K562 (cell line): Measurements from ENCODE around the gene GLI1. TPM values are rescaled to one million over a fixed set of nuclear protein-coding genes. Genes with fewer than 3 reads are reported as not detected.

Experiments used
- ARHGAP35 ChIP-seq: fragments of 450-650 bp; IDR thresholded peaks from 2 replicates; pipeline ENCODE4 v1.6.1; 2018; ENCODE audit not compliant: partially characterized antibody
- MLLT1 ChIP-seq, 2 experiments: fragments of 450-650 bp; IDR thresholded peaks; 2 replicates each; pipeline ENCODE4 v1.6.1; 2016
- STAG1 ChIP-seq: sonication (generic); formaldehyde crosslinking; IDR thresholded peaks from 2 replicates; pipeline ENCODE4 v1.5.0; 2020; ENCODE audit warnings: missing genetic modification reagents, borderline replicate concordance
- THRAP3 ChIP-seq: fragments of 450-650 bp; IDR thresholded peaks from 2 replicates; pipeline ENCODE4 v1.6.1; 2016; ENCODE audit warnings: mild to moderate bottlenecking, inconsistent platforms, borderline replicate concordance
- polyA plus RNA-seq, 8 experiments: library from polyadenylated mRNA; depleted of rRNA in 4 of 8; stranded (reverse) in 5 of 8; unstranded in 3 of 8; fragments of >200 nt; fragmentation: Nextera tagmentation in 2 of 8; fragmentation: Illumina TruSeq in 1 of 8; extraction: Ambion mirVana in 2 of 8; extraction: Trizol in 1 of 8; gene quantifications; 2 replicates each; pipeline versions ENCODE4 v1.2.1 to v1.2.3, GENCODE V29; 2011 to 2014; ENCODE audit warnings: inconsistent platforms in 1 of 8, missing spikeins in 1 of 8
- total RNA-seq, 7 experiments: library from RNA; depleted of rRNA in 6 of 7; stranded (reverse); fragments of >200 nt in 6 of 7; fragmentation: Illumina TruSeq in 2 of 7; extraction: Trizol in 2 of 7; gene quantifications; 2 replicates each; pipeline versions ENCODE4 v1.2.1 to v1.2.3, GENCODE V29; 2011 to 2021; ENCODE audit warnings: low replicate concordance in 1 of 7
- TF ChIP-seq, protein P1 (sequence below): fragments of 450-650 bp; IDR thresholded peaks from 2 replicates; pipeline ENCODE4 v1.6.1; 2016; ENCODE audit warnings: mild to moderate bottlenecking, moderate library complexity
- TF ChIP-seq, protein P2 (sequence below): fragments of 450-650 bp; IDR thresholded peaks from 2 replicates; pipeline ENCODE4 v1.6.1; 2018; ENCODE audit not compliant: partially characterized antibody
- TF ChIP-seq, protein P3 (sequence below): fragments of 200-800 bp; sonication (Bioruptor generic); IDR thresholded peaks from 2 replicates; pipeline ENCODE4 v1.6.1; 2017; ENCODE audit warnings: missing genetic modification characterization, missing compliant biosample characterization

Gene GLI1
- total and polyA plus RNA-seq, 9 of the 15 experiments (the other 6 are each of a cell fraction or from before 2014, with no cell fraction given): 0.24 to 3.7 (median 0.61) TPM

DNA sequence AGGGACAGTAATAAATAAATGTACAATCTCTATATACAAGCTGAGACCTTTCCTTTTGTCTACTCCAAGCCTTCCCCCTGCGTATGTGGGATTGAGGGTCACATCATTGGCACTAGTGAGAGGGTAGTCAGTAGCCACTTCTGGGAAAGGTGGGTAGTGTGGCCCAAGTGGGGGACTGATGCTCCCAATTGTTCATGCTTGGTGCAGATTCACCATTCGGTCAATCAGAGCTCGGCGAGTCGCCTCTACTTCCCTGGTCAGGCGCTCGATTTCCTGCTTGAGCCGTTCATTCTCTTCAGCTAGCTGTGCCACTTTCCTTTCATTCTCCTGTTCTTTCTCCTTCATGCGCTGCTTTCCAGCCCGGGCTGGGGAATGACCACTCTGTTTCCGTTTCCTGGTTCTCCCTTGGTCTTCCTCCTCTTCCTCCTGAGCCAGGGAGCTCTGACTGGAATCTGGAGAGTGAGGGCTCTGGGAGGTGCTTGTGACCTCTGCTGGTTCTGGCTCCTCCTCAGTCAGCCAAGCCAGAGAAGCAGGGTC lies 57.1 kb downstream of the GLI1 start (continued):
- TF ChIP-seq, protein P1, sequence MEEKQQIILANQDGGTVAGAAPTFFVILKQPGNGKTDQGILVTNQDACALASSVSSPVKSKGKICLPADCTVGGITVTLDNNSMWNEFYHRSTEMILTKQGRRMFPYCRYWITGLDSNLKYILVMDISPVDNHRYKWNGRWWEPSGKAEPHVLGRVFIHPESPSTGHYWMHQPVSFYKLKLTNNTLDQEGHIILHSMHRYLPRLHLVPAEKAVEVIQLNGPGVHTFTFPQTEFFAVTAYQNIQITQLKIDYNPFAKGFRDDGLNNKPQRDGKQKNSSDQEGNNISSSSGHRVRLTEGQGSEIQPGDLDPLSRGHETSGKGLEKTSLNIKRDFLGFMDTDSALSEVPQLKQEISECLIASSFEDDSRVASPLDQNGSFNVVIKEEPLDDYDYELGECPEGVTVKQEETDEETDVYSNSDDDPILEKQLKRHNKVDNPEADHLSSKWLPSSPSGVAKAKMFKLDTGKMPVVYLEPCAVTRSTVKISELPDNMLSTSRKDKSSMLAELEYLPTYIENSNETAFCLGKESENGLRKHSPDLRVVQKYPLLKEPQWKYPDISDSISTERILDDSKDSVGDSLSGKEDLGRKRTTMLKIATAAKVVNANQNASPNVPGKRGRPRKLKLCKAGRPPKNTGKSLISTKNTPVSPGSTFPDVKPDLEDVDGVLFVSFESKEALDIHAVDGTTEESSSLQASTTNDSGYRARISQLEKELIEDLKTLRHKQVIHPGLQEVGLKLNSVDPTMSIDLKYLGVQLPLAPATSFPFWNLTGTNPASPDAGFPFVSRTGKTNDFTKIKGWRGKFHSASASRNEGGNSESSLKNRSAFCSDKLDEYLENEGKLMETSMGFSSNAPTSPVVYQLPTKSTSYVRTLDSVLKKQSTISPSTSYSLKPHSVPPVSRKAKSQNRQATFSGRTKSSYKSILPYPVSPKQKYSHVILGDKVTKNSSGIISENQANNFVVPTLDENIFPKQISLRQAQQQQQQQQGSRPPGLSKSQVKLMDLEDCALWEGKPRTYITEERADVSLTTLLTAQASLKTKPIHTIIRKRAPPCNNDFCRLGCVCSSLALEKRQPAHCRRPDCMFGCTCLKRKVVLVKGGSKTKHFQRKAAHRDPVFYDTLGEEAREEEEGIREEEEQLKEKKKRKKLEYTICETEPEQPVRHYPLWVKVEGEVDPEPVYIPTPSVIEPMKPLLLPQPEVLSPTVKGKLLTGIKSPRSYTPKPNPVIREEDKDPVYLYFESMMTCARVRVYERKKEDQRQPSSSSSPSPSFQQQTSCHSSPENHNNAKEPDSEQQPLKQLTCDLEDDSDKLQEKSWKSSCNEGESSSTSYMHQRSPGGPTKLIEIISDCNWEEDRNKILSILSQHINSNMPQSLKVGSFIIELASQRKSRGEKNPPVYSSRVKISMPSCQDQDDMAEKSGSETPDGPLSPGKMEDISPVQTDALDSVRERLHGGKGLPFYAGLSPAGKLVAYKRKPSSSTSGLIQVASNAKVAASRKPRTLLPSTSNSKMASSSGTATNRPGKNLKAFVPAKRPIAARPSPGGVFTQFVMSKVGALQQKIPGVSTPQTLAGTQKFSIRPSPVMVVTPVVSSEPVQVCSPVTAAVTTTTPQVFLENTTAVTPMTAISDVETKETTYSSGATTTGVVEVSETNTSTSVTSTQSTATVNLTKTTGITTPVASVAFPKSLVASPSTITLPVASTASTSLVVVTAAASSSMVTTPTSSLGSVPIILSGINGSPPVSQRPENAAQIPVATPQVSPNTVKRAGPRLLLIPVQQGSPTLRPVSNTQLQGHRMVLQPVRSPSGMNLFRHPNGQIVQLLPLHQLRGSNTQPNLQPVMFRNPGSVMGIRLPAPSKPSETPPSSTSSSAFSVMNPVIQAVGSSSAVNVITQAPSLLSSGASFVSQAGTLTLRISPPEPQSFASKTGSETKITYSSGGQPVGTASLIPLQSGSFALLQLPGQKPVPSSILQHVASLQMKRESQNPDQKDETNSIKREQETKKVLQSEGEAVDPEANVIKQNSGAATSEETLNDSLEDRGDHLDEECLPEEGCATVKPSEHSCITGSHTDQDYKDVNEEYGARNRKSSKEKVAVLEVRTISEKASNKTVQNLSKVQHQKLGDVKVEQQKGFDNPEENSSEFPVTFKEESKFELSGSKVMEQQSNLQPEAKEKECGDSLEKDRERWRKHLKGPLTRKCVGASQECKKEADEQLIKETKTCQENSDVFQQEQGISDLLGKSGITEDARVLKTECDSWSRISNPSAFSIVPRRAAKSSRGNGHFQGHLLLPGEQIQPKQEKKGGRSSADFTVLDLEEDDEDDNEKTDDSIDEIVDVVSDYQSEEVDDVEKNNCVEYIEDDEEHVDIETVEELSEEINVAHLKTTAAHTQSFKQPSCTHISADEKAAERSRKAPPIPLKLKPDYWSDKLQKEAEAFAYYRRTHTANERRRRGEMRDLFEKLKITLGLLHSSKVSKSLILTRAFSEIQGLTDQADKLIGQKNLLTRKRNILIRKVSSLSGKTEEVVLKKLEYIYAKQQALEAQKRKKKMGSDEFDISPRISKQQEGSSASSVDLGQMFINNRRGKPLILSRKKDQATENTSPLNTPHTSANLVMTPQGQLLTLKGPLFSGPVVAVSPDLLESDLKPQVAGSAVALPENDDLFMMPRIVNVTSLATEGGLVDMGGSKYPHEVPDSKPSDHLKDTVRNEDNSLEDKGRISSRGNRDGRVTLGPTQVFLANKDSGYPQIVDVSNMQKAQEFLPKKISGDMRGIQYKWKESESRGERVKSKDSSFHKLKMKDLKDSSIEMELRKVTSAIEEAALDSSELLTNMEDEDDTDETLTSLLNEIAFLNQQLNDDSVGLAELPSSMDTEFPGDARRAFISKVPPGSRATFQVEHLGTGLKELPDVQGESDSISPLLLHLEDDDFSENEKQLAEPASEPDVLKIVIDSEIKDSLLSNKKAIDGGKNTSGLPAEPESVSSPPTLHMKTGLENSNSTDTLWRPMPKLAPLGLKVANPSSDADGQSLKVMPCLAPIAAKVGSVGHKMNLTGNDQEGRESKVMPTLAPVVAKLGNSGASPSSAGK: no peak
- TF ChIP-seq MLLT1 (IDR thresholded peaks at IDR 0.05) (peak in 1 of 2 experiments; percentile 63; a peak in 2 of 4 replicates), ARHGAP35 (peak; percentile 27), THRAP3 (peak; percentile 89; the same call in 1 of the 2 replicates), STAG1 (CRISPR knock-in tag) (no peak)
- TF ChIP-seq, protein P2, sequence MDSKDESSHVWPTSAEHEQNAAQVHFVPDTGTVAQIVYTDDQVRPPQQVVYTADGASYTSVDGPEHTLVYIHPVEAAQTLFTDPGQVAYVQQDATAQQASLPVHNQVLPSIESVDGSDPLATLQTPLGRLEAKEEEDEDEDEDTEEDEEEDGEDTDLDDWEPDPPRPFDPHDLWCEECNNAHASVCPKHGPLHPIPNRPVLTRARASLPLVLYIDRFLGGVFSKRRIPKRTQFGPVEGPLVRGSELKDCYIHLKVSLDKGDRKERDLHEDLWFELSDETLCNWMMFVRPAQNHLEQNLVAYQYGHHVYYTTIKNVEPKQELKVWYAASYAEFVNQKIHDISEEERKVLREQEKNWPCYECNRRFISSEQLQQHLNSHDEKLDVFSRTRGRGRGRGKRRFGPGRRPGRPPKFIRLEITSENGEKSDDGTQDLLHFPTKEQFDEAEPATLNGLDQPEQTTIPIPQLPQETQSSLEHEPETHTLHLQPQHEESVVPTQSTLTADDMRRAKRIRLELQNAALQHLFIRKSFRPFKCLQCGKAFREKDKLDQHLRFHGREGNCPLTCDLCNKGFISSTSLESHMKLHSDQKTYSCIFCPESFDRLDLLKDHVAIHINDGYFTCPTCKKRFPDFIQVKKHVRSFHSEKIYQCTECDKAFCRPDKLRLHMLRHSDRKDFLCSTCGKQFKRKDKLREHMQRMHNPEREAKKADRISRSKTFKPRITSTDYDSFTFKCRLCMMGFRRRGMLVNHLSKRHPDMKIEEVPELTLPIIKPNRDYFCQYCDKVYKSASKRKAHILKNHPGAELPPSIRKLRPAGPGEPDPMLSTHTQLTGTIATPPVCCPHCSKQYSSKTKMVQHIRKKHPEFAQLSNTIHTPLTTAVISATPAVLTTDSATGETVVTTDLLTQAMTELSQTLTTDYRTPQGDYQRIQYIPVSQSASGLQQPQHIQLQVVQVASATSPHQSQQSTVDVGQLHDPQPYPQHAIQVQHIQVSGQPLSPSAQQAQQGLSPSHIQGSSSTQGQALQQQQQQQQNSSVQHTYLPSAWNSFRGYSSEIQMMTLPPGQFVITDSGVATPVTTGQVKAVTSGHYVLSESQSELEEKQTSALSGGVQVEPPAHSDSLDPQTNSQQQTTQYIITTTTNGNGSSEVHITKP: no peak
- TF ChIP-seq, protein P3, sequence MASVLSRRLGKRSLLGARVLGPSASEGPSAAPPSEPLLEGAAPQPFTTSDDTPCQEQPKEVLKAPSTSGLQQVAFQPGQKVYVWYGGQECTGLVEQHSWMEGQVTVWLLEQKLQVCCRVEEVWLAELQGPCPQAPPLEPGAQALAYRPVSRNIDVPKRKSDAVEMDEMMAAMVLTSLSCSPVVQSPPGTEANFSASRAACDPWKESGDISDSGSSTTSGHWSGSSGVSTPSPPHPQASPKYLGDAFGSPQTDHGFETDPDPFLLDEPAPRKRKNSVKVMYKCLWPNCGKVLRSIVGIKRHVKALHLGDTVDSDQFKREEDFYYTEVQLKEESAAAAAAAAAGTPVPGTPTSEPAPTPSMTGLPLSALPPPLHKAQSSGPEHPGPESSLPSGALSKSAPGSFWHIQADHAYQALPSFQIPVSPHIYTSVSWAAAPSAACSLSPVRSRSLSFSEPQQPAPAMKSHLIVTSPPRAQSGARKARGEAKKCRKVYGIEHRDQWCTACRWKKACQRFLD: no peak
